Esophagus squamous epithelium (tissue), 4 donors: ENCODE measurements around the gene NAP1L5.

ENCODE experiments used
- CTCF ChIP-seq, 6 experiments: fragments of 450-650 bp in 4 of 6; fragments of 200-600 bp in 2 of 6; sonication (generic) in 2 of 6; IDR thresholded peaks; one replicate each; pipeline ENCODE4 v1.5.1; 2016 to 2019; ENCODE audit warnings: antibody characterized with exemption in 6 of 6, mild to moderate bottlenecking in 4 of 6, moderate library complexity in 4 of 6
- POLR2A ChIP-seq, 4 donors: fragments of 450-650 bp; IDR thresholded peaks; one replicate each; pipeline ENCODE4 v1.6.1; 2017; ENCODE audit warnings: antibody characterized with exemption in 4 of 4, mild to moderate bottlenecking in 4 of 4, moderate library complexity in 3 of 4

GRCh38 chr4:88743696-88744095 is 46.1 kb upstream of the NAP1L5 start:
- TF ChIP-seq CTCF (IDR thresholded peaks at IDR 0.05) (no peak), POLR2A (IDR thresholded peaks at IDR 0.05) (no peak)
